GM18861 (cell line): ENCODE data around the gene LSM14A.
"Not testable (repeated sequence)": the region's sequence is repeated elsewhere in the genome, so short reads cannot be mapped to it uniquely, and the experiment has no call there.

Experiments
- ATAC-seq: cut with Tn5 transposase; IDR thresholded peaks from one replicate; pipeline ENCODE4 v1.9.1; 2021; ENCODE audit not compliant: unreplicated experiment

Gene LSM14A

DNA sequence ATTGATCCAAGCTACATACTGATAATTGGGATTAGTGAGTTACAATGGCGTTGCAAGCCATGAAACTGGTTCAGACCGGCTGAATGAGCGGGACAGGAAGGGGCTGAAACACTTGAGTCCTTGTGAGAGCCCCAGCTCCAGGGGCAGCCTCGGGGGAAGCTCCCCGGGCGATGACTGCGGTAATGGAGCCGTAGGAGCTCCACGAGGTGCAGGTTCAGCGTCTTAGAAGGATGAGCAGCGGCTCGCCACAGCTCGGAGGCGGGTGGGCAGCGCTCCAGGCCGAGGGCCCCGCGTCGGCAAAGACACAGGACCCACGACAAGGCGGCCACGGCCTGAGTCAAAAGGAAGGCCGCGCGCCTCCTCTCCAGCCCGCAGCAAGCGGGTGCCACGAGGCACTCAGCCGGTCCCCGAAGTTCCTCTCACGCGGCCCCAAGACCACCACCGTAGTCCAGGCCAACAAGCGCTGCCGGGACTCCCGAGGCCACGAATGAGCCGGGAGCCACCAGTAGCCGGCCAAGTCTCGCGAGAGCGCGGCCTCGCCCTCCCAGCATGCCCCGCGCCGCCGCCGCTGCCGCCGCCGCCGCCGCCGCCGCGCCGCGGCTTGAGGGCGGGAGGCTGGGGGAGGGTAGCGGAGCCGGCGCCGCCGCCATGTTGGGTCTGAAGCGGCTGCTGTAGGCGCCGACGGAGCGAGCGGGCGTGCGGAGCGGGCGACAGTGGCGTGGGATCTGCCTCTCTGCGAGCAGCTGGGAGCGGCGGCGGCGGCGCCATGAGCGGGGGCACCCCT, at the start of gene LSM14A:
LSM14A (plus strand) TSS at position 628 of the 784 bp plus-strand sequence; CDS start at position 767, 139 bp downstream.
- peak; percentile 57 for ATAC-seq

DNA sequence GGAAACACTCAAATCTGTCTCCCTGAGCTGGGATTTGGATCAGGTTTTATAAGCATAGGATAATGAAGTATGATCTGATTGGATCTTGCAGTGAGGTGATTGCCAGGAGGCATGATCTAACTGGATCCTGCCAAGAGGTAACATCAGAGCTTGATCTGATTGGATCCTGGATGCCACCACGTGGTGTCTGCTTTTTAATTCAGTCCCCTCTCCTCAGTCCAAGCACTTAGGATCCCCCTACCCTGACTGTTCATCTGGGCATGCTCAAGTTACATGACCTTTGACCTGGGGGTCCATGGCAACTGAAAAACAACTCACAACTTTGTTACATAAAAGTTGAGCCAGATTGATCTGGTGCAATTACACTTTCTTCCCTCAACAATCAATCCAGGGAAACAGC, 47.5 kb upstream of the LSM14A start:
- no peak for ATAC-seq

DNA sequence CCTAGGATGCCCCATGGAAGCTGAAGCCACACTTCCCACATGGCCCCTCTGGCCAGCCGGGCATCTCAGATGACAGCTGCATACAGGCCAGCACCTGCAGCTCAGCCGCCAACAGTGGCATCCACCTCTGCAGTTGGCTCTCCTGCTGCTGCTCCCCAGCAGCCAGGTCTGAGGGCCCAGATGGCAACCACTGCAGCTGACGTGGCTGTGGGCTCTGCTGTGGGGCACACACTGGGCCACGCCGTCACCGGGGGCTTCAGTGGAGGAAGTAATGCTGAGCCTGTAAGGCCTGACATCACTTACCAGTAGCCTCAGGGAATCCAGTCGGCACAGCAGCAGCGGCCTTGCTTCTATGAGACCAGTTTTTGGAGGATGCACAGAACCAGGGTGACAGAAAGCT, 45.3 kb upstream of the LSM14A start:
- ATAC-seq = no peak

DNA sequence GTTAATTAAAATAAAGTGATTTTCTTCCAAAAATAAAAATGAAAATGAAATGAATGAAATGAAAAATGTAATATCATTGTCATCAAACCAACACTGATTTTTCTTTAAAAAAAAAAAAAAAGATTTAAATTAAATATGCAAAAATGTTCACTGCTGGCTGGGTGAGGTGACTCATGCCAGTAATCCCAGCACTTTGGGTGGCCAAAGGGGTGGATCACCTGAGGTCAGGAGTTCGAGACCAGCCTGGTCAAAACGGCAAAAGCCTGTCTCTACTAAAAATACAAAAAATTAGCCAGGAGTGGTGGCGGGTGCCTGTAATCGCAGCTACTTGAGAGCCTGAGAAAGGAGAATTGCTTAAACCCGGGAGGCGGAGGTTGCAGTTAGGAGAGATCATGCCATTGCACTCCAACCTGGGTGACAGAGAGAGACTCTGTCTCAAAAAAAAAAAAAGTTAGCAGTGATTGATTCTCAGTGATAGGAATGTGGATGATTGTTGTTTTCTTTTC, 44.6 kb upstream of the LSM14A start:
- ATAC-seq = no peak

DNA sequence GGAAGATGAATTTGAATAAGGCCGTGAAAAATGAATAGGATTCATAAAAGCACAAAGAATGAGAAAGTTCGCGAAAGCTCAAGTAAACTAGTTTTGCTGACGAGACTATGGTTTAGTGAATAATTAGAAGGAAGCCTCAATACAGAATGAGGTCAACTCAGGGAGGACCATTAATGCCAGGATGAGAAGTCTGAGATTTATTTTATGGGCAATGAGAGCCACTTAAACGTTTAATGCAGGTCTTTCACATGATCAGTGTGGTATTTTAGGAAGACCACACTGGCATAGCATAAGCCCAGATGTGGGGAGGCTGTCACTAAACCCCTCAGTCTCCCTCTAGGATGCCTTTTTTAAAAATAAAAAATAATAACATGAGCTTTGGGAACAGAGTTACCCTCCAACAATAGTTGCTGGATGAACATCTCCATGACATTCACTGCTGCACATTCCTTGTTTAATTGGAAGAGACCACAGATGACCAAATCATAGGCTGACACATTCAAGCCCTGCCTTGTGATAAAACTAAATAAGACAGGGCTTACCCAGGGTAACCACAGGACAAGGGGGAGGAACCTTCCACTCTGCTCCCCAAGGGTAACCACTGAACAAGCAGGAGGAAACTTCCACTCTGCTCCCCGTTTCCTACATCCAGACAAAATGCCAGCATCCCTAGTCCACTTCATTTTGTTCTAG, 43.6 kb upstream of the LSM14A start:
- ATAC-seq = no peak

DNA sequence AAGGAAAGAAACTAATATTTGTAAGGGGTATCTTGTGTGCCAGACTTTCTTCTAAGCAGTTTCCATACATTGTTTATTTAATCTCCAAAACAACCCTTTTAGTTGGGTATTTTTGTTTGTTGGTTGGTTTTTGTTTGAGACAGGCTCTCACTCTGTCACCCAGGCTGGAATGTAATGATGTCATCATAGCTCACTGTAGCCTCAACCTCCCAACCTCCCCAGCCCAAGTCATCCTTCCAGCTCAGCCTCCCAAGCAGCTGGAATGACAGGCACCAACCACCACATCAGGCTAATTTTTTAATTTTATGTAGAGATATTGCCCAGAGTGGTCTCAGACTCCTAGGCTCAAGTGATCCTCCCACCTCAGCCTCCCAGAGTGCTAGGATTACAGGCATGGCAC, 41.2 kb upstream of the LSM14A start:
- ATAC-seq = no peak

DNA sequence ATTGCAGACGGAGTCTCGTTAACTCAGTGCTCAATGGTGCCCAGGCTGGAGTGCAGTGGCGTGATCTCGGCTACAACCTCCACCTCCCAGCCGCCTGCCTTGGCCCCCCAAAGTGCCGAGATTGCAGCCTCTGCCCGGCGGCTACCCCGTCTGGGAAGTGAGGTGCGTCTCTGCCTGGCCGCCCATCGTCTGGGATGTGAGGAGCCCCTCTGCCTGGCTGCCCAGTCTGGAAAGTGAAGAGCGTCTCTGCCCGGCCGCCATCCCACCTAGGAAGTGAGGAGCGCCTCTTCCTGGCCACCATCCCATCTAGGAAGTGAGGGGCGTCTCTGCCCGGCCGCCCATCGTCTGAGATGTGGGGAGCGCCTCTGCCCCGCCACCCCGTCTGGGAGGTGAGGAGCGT, 40.2 kb upstream of the LSM14A start:
- not testable (repeated sequence) for ATAC-seq

DNA sequence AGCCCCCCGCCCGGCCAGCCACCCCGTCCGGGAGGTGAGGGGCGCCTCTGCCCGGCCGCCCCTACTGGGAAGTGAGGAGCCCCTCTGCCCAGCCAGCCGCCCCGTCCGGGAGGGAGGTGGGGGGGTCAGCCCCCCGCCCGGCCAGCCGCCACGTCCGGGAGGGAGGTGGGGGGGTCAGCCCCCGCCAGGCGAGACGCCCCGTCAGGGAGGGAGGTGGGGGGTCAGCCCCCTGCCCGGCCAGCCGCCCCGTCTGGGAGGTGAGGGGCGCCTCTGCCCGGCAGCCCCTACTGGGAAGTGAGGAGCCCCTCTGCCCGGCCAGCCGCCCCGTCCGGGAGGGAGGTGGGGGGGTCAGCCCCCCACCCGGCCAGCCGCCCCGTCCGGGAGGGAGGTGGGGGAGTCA, 39.6 kb upstream of the LSM14A start:
- not testable (repeated sequence) for ATAC-seq

DNA sequence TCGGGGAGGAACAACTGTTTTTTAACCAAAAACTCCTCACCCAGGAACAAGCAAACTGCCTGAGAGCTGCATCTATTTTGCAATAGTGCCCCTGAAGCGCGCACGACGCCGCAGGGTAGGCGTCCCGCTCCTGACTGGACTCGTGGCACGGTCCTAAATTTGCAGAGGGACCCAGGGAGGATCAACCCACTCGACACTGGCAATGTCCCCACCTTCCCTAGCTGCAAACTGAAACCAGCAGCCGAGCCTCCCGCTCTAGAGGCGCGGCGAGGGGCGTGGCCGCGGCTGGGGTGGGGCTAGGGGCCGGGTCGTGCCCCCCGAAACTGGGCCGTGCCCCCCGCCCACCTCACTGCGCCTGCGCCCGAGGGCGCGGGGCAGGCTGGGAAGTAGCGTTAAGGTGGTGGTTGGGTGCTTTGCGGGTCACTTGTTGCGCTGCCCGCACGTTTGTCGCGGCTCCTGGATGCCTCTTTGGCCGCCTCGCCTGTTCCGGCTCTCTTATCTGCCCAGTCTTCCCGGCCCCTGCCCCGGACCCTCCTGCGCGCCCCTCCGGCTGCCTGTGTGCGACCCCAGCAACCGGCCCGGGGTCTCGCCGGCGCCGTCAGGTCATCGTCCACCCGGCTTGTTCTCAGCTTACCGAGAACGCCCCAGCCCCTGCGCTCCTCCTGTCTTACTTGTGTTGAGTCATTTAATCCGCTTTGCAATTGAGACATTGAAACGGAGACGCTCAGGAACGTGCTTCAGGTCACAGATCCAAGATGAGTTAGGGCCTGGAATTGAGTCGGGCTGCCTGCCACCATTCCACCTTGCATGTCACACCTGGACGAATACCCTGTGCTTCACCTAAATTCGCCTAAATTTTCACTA, 37.9 kb upstream of the LSM14A start:
- peak; percentile 88 for ATAC-seq

DNA sequence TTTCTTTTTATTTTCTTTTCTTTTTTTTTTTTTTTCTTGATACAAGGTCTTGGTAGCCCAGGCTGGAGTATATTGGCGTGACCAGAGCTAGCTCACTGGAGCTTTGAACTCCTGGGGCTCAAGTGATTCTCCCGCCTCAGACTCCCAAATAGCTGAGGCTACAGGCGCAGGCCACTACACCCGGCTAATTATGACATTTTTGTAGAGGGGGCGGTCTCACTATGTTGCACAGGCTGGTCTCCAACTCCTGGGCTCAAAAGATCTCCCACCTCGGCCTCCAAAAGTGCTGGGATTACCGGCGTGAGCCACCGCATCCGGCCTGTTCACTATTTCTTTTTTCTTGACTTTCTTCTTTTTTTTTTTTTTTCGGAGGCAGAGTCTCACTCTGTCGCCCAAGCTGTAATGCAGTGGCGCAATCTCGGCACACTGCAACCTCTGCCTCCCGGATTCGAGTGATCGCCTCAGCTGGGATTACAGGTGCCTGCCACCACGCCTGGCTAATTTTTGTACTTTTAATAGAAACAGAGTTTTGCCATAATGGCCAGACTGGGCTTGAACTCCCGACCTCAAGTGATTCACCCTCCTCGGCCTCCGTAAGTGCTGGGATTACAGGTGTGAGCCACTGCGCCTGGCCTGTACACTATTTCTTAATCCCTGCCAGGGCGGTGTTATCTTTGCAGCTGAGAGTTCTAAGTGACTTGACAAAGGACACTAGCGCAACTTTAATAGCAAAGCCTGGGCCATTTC, 37.1 kb upstream of the LSM14A start:
- no peak for ATAC-seq

DNA sequence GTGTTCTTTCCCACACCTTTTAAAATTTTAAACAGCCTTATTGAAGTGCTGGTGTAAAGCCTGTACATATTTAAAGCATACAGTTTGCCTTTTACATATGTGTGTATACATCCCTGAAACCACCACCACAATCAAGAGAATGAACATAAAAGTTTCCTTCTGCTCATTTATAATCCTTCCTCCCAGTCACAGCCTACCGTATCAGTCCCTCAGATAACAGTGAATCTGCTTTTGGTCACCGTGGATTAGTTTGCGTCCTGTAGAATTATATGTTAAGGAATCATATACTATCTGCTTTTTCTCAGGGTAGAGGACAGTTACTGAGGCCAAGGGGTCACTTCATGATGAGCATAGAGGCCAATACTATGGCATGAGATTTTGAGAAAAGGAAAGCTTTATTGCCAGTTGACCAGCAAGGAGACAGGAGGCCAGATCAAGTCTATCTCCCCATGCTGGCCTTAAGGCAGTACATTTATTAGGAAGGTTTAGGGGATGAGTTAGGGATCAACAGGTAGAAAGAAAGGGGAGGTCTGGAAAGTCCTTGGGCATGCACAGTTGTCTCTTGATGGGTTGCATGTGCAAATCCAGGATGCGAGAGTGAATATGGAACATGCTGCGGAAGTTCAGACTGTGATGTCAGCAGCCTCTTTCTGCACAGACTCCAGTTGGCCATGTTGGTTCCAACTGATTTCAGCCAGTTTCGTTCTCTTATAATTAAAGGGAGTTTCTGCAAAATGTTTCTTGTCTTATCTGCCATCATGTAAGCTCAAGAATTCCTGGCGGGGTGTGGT, 36.3 kb upstream of the LSM14A start:
- no peak for ATAC-seq

DNA sequence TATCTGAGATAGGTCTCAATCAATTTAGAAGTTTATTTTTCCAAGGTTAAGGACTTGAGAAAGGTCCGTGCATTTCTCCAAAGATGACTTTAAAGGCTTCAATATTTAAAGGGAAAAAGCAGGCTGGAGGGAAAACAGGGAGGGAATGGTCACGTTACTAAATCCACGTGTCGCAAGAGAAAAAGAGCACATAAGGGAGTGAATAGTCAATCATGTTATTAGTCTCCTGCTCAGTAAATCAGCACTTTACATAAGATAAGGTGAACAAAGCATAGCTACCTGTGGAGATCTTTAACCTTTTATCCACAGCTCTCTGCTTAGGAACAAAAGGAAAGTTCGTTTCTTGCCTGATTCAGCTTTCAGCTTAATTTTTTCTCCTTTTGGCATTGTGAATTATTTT, 31.3 kb upstream of the LSM14A start:
- ATAC-seq = no peak

DNA sequence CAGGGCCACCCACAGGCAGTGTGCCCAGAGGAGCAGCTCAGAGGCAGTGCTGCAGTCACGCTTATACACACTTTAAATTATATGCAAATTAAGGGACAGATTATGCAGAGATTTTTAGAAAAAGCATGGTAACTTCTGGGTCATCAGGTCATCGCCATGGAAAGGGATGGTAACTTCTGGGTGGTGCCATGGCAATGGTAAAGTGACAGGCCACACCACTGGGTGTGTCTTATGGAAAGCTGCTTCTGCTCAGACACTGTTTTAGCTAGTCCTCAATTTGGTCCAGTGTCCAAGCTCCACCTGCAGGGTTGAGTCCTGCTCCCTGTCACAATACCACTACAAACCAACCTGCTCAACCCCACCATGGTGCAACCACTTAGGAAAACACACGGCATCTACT, 29.9 kb upstream of the LSM14A start:
- no peak for ATAC-seq

DNA sequence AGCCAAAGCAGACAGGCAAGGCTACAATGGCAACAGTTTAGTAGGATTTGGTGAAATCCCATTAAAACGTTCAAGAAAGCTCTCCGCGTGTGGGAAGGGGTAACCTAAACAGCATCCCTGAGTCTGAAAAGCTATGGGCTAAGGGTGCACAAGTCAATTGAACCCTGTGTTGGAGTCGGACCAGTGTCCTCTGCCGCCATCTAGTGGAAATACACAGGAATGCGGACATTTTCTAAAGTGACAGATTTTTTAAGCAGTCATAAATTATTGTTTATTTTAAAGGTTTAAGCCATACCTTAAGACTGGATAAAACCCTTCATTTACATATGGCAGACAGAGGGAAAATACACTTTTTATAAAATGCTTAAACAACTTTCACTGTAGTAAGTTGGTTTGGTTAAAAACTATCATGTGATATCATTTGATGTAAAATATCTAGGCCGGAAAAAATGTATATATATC, 26.5 kb upstream of the LSM14A start:
- ATAC-seq = no peak

DNA sequence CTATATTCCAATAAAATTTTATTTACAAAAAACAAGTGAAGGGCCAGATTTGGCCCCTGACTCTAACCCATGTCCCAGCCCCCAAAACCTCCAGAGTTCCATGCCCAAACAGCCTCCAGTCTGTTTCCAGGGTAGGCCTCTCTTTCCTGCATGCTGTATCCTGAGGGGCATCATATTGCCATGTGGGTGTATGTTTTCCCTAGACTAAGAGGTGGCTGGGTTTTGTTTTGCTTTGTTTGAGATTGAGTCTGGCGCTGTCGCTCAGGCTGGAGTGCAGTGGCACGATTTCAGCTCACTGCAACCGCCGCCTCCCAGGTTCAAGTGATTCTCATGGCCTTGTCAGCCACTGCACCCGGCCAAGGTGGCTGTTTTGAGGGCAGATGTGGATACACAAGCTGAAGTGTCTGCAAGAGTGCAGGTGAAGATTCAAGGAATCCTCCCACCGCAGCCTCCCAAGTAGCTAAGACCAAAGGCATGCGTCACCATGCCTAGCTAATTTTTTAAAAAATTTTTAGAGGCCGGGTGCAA, 23.6 kb upstream of the LSM14A start:
- ATAC-seq = no peak

DNA sequence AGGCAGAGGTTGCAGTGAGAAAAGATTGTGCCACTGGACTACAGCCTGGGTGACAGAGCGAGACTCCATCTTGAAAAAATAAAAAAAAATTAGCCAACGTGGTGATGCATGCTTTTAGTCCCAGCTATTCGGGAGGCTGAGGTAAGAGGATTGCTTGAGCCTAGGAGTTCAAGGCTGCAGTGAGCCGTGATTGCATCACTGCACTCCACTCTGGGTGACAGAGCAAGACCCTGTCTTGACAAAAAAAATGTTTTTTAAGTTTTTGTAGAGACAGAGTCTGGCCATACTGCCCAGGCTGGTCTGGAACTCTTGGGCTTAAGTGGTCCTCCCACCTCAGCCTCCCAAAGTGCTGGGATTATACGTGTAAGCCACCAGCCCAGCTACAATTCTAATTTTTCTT, 22.4 kb upstream of the LSM14A start:
- no peak for ATAC-seq

DNA sequence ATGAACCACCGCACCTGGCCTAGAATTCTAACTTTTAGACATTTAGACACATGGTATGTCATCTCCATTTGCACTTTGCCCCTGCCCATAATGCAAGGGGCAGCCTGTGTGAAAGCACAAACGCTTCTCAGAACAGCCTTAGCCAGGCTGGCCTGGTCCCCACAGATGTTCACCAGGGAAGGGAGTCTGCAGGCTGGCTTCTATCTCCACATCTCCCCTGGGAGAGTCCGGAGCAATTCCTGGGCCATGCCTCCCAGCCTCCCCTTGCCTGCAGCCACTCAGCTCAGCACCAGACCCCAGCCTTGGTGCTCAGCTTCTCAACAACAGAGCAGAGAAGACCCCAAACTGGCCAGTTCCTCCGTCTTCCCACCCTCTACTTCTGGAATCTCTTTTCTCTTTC, 21.7 kb upstream of the LSM14A start:
- no peak for ATAC-seq

DNA sequence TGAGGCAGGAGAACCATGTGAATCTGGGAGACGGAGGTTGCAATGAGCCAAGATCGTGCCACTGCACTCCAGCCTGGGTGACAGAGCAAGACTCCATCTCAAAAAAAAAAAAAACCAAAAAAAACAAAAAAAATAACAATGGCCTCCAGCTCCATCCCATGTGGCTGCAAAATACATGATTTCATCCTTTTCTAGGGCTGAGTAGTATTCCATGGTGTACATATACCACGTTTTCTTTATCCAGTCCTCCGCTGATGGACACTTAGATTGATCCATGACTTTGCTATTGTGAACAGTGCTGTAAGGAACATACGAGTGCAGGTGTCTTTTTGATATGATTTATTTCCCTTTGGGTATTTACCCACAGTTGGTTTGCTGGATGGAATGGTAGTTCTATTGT, 20.9 kb upstream of the LSM14A start:
- no peak for ATAC-seq

DNA sequence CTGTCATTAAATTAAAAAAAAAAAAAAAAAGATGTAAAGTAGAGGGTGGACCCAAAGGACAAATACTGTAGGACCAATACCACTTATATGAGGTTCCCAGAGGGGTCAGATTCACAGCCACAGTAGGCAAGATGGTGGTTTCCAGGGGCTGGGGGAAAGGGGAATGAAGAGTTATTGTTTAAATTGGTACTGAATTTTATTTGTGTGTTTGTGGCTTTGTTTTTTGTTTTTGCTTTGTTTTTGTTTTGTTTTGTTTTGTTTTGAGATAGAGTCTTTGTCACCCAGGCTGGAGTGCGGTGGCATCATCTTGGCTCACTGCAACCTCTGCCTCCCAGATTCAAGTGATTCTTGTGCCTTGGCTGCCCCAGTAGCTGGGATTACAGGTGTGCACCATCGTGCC, 17.9 kb upstream of the LSM14A start:
- ATAC-seq = no peak

DNA sequence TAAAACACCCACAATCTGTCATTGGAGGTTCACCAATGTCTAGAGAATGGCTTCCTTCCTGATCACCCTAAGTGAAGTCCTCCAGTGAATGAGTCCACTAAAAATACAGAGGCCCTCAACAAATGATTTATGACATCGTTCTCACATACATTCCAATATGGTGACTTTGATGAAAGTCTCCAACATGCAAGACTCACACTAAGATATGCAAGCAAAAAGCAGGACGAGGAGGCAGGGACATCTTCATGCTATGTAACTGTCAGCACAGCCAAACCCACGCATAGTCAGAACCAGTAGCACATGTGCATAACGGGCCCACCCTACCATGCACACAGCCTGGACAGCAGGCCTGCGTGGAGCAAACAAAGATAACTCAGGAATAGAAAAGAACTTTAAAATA, 16.6 kb upstream of the LSM14A start:
- no peak for ATAC-seq
